ENCODE results near the gene ALK. TPM values are rescaled to one million over a fixed set of nuclear protein-coding genes. Genes with fewer than 3 reads are reported as not detected.

The ALK gene
- total RNA-seq, 1 experiment from 2014 or later = not detected

DNA sequence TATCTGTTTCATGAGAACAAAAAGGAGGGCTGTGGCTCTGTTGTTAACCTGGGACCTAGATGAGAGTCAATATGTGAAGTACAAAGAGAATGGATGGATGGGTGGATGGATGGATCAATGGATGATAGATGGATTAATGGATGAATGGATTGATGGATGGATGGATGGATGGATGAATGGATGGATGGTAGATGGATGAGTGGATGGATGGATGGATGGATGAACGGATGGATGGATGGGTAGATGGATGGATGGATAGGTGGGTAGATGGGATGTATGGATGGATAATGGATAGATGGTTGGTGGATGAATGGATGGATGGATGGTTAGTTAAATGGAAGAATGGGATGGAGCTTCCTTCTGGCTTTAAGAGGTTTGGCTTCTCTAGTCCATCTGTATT, 396.7 kb downstream of the ALK start:
- no peak for DNase-seq
- Histone ChIP-seq H3K27me3 (no peaks in the 10 kb centered on the region), H3K36me3 (no peaks in the 10 kb centered on the region), H3K4me3 (no peak overlapping the region), H3K9me3 (no peaks in the 10 kb centered on the region)

DNA sequence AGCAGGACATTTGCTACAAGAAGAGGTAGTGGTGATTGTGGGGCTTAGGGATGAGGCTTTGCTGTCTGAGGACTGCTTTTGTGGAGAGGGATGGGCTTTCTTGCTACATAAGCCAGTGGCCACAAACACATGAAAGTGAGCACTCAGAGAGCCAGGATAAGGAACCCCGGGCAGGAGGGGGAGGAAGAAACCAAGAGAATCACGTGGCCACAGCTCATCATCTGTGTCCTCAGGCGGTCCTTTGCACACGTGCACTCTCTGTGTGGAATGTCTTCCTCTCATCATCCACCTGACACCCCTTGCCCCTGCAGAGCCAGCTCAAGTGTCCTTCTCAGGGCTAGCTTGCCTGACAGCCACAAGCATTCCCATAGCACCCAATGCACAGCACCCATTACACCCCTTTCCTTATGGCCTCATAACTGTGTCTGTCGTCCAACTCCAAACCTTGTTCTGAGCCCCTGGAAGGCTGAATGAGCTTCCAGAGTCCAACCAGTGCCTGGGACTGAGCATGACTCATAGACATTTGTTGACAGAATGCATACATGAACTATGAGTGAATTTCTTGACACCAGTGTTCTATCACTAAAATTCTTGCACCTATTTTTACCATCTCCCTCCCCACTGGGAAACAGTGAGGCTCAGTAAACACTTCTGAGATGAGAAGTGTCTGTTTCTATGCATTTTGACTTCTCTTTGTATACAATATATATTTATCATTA, 398.3 kb downstream of the ALK start:
- DNase-seq = peak; percentile 80
- no peaks in the 10 kb centered on the region for H3K9me3 ChIP-seq
- H3K4me3 ChIP-seq = no peak overlapping the region

DNA sequence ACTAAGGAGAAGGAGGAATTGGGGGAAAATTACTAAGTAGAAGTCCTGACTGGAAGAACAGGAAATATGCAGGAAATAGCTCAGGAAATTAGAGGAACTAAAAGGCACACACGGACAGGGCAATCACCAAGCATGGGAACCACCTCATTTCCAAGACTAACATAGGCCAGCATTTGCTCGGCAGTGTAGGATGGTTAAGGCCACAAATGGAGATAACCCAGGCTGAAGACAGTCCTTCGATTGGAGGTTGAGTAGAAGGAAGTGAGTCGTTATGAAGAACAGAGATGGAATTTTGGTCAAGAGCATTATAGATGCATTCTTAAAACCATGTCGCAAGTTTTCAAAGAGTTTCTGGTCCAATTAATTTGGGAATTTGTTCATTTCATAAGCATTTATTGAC, 401.4 kb downstream of the ALK start:
- Histone ChIP-seq H3K27me3 (no peaks in the 10 kb centered on the region), H3K36me3 (no peaks in the 10 kb centered on the region), H3K4me3 (no peak overlapping the region), H3K9me3 (no peaks in the 10 kb centered on the region)
- DNase-seq = no peak

More for the DNA sequence above, 398.3 kb downstream of the ALK start:
- H3K36me3 ChIP-seq = no peaks in the 10 kb centered on the region
- H3K27me3 ChIP-seq = no peaks in the 10 kb centered on the region

DNA sequence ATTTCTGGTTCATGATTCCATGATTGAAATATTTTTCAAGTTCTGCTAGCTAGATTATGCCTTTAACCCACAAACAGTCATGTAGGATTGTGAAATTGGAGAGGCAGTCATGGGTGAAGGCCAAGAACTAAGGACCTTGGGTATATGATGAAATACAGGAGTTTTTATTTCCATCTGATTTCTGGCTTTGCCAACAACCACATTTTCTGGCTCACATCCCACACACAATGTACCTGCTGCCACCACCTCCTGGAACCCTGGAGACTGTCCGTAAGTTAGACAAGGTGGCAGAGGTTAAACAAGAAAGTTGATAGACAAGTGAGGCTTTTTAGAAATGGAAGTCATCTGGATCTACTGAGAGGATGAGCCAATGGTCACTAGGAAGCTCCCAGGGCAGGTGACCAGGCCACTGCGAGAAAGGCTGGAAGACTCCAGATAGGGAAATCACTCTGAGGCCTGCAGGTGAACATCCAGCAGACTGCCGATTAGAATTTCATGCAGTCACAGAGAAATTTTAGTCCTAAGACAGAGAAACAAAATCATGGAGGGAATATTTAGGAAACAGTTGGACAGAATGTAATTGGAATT, 402.0 kb downstream of the ALK start:
- H3K4me3 ChIP-seq = no peak overlapping the region
- H3K27me3 ChIP-seq = no peaks in the 10 kb centered on the region
- peak; percentile 46 for DNase-seq
- no peaks in the 10 kb centered on the region for H3K36me3 ChIP-seq
- H3K9me3 ChIP-seq = no peaks in the 10 kb centered on the region

DNA sequence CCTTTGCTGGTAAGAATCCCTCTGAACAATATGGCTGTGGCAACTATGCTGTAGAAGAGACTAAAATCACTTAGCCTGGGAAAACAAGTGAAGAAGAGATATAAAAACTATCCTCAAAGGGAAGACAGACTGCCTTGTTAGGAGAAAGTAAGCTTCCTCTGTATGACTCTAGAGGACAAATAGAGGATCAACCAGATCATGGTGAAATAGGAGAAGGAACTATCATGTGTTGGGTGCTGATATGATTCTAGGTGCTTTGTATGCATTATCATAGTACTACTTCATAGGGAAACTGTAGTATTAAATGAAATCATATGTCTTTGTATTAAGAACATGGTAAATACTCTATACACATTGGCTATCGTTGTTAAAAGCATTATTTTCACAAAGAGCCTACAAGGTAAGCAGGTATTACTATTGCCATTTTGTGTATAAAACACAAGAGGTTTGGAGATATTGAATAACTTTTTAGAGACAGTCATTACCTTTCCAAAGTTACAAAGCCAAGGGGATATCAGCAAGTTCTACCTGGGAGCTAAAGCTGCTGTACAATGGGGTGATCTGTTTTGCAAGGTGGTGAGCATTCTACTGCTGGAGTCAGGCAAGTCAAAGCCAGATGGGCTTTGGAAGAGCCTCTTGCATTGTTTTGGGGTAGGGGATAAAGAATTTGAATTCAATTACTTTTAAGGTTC, 402.6 kb downstream of the ALK start:
- Histone ChIP-seq H3K4me3 (no peak overlapping the region), H3K9me3 (no peaks in the 10 kb centered on the region), H3K27me3 (no peaks in the 10 kb centered on the region), H3K36me3 (no peaks in the 10 kb centered on the region)
- no peak for DNase-seq

DNA sequence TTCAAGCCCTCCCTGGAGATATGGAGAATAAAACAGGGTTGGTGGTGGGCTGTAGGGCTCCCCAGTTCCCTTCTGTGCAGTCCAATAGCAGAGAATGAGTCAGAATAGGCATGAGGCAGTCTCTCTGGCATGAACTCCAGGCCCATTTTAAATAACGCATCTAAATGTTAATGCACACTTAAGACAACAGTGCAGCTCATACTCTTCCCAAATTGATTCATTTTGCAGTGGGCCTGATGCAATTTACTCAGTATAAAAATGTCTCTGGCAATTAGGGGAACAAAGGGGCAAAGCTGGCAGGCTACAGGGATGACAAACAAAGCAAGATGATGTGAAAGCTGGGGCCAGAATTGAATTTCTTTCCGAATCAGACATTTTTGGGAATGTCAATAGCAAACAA, 403.4 kb downstream of the ALK start:
- Histone ChIP-seq H3K36me3 (no peaks in the 10 kb centered on the region), H3K9me3 (no peaks in the 10 kb centered on the region), H3K4me3 (no peak overlapping the region), H3K27me3 (no peaks in the 10 kb centered on the region)
- peak; percentile 41 for DNase-seq

DNA sequence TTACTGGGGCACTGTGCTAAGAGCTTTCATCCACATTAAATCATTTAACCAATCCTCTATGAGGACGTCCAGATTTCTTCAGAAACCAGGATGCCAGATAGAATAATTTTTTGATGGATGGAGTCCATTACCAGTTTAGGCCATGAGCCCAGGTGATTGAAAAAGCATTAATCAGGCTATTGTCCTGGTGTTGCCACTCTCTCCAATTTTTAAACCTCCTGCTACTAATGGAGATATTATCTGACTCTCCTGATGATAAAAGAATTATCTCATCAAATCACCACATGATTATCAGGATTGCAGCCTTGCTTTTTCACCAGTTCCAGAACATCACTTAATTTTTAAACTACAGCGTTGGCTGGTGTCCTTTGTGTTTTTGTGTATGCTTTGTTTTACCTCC, 404.0 kb downstream of the ALK start:
- H3K27me3 ChIP-seq = no peaks in the 10 kb centered on the region
- no peaks in the 10 kb centered on the region for H3K9me3 ChIP-seq
- no peaks in the 10 kb centered on the region for H3K36me3 ChIP-seq
- DNase-seq = no peak
- no peak overlapping the region for H3K4me3 ChIP-seq

DNA sequence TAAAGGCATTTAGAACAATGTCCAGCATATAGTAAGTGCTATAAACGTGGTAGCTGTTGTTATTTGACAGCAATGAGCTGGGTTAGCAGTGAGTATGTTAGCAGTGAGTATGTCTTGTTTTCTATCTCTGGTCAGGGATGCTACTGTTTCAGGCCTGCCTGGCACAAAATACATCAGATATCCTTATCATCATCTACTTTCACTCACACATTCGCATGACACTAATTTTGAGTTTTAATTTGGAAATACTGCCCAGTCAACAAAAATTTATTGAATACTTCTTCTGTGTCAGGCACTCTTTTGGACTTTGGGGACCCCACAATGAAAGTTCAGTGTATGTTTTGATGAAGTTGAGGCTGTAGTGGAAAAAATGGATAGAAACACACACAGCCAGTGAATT, 404.6 kb downstream of the ALK start:
- no peaks in the 10 kb centered on the region for H3K9me3 ChIP-seq
- no peak overlapping the region for H3K4me3 ChIP-seq
- H3K27me3 ChIP-seq = no peaks in the 10 kb centered on the region
- DNase-seq = no peak
- no peaks in the 10 kb centered on the region for H3K36me3 ChIP-seq

DNA sequence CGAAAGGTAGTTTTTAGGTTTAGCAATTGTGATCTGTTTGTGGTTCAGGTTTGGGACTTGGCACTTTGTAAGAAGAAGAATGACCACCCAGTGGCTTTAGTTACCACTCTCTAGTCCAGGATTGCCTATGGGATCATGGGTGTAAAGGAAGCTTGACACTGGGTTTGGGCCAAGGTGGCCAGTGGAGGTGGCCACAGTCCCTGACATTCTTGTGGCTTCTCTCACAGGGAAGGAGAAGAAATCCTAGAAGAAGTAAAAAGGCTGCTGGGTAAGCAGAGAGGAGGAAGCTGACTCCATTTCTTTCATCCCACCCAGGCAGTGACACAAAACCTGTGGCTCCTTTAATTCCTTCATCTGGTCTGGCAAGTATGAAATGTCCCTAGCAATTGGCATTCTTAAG, 411.5 kb downstream of the ALK start:
- no peak for DNase-seq
- no peak overlapping the region for H3K4me3 ChIP-seq
- H3K36me3 ChIP-seq = no peaks in the 10 kb centered on the region
- no peaks in the 10 kb centered on the region for H3K27me3 ChIP-seq
- peaks cover 5% of the 10 kb centered on the region; the same call in 1 of the 2 replicates for H3K9me3 ChIP-seq

DNA sequence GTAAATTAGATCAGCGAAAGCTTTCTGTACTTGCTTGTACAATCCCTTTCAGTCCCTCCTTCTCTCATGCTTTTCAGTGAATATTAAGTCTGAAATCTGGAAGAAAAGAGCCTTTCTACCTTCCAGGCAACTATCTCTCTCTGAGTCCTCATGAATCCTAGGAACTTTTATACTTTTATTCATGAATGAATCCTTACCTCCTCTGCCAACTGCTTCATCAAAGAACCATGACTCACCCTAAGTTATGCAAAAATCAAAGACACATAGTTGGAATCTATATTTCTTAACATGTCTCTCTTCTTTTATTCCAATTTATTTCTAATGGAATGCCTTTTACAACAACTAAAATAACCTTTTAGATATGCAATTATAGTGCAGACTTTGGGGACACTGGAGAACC, 412.0 kb downstream of the ALK start:
- no peaks in the 10 kb centered on the region for H3K36me3 ChIP-seq
- no peak for DNase-seq
- no peaks in the 10 kb centered on the region for H3K27me3 ChIP-seq
- H3K4me3 ChIP-seq = no peak overlapping the region
- peaks cover 5% of the 10 kb centered on the region; the same call in 1 of the 2 replicates for H3K9me3 ChIP-seq

DNA sequence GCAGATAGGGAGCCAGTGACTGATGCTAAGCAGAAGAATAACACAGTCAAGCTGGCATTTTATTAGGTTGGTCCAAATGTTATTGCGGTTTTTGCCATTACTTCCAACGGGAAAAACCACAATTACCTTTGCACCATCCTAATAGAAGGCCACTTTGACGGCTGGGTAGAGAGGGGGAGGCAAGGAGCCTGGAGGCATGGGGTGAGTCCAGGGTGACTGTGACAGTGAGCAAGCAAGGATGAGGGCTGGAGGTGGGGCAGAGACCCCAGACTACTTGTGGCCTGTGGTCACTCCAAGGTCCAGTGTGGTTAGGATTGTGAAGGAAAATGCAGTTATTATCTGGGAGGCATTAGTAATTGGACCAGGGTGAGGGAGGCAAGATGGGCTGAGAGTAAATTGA, 416.6 kb downstream of the ALK start:
- Histone ChIP-seq H3K36me3 (no peaks in the 10 kb centered on the region), H3K4me3 (no peak overlapping the region), H3K9me3 (no peaks in the 10 kb centered on the region), H3K27me3 (no peaks in the 10 kb centered on the region)
- DNase-seq = no peak

DNA sequence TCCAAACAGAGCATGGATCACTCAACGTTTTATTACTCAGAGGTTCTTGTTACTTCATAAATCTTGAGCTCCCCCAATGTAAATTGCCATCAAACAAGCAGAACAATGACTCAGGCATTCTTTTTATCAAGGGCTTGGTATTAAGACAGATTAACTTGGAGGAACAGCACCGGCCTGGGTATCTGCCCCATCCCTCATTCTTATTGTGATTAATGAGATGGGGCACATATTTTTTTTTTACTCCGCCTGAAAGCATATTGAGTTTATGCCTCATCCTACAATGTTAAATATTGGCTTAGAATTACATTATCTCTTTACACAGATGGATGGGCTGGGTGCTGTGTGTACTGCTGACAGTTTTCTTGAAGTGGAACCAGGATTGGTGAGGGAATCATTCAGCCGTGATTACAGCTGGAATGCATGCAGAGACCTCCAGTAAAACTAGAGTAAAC, 418.9 kb downstream of the ALK start:
- no peak for DNase-seq
- Histone ChIP-seq H3K36me3 (no peaks in the 10 kb centered on the region), H3K27me3 (no peaks in the 10 kb centered on the region), H3K9me3 (no peaks in the 10 kb centered on the region), H3K4me3 (no peak overlapping the region)

DNA sequence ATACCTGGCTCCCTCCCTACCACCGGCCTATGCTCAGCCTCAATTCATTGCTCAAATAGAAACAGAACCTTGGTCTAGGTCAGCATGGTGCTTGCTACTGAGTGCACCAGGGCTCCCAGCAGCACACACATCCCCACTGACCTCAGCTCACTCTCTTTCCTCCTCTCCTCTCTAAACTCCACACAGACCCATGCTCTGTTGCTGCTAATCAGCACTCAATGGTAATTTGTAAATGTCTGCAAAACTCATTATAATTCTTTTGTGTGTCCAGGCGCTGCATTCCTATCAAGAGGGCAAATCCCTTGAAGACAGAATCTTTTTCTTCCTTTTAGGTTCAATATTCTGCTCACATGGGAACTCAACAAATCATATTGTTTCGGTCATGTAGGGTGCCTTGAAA, 424.0 kb downstream of the ALK start:
- Histone ChIP-seq H3K27me3 (no peaks in the 10 kb centered on the region), H3K36me3 (no peaks in the 10 kb centered on the region), H3K9me3 (no peaks in the 10 kb centered on the region), H3K4me3 (no peak overlapping the region)
- DNase-seq = no peak

DNA sequence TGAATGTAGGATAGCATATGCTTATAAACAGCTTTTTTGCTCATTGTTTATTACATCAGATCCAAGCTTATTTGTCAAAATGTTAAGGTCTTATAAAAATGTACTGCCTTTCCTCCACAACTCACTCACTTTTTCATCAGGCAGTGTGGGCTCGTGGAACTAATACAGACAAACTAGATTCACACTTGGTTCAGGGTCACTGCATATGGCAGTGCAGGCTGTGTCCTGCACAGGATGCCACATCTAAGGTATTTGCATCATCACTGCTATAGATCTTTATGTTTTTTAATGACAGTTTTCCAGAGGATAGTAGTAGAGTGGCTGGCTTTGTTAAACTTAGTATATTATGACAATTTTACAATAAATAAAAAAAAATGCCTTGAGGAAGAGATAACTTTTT, 425.2 kb downstream of the ALK start:
- no peak for DNase-seq
- Histone ChIP-seq H3K4me3 (no peak overlapping the region), H3K36me3 (no peaks in the 10 kb centered on the region), H3K27me3 (no peaks in the 10 kb centered on the region), H3K9me3 (no peaks in the 10 kb centered on the region)

DNA sequence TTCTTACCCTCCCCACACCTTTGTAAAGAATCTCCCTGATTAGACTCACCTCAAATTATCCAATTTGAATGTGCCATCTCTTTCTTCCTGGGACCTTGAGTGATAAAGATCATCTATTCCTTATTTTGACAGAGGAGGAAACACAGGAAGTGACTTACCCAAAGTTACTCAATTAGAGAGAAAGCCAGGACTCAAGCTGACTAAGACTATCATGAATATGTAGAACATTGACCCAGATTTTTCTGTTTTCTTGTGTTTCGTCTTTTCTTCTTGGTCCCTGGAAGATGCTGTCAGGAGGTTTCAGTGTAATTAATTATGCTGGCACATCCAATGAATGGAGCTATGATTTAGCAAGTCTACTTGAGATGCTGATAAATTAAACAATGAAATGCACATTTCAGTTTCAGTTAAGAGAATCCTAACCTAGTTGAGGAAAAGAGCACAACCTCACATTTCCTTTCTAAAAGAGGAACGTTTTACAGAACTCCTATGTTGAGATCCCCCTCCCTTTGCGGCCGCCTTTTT, 425.8 kb downstream of the ALK start:
- no peak for DNase-seq
- H3K27me3 ChIP-seq = no peaks in the 10 kb centered on the region
- H3K9me3 ChIP-seq = no peaks in the 10 kb centered on the region
- no peaks in the 10 kb centered on the region for H3K36me3 ChIP-seq
- no peak overlapping the region for H3K4me3 ChIP-seq

DNA sequence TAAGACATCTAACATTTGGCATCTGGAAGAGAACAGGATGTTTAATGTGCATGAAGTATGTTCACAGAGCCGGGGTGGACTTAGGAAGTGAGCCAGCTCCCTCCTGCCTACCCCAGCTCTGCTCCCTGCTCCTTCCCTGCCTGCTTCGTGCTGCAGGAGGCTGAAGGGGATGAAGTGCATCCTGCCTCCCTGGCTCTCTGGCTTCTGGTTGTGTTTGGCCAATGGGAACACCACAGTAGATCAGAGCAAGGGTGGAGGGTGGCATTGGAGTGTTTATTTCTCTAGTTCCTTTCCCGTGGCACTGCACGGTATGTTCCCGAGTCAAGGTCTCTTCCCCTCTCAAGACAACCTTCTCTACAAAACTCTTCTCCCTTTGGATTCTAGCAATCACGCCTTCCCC, 426.3 kb downstream of the ALK start:
- no peaks in the 10 kb centered on the region for H3K9me3 ChIP-seq
- no peaks in the 10 kb centered on the region for H3K36me3 ChIP-seq
- no peak overlapping the region for H3K4me3 ChIP-seq
- no peak for DNase-seq
- H3K27me3 ChIP-seq = no peaks in the 10 kb centered on the region

DNA sequence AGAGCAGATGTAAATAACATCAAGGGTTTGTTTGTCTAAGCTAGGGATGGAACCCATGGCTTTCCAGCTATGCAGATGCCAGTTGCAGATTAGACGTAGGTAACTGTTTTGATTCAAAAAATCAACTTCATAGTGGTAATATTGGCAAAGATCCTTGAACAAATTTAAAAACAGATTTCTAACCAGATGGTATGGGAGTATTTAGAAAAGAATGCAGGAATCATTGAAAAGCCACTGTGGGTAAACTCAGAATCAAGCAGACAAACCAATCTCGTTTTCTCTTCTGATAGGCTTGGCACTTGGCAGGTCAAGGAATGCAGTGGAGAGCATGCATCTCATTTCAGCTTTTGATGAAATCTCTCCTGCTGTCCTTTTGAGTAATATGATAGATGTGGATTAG, 428.7 kb downstream of the ALK start:
- Histone ChIP-seq H3K36me3 (no peaks in the 10 kb centered on the region), H3K9me3 (no peaks in the 10 kb centered on the region), H3K4me3 (no peak overlapping the region), H3K27me3 (no peaks in the 10 kb centered on the region)
- no peak for DNase-seq

DNA sequence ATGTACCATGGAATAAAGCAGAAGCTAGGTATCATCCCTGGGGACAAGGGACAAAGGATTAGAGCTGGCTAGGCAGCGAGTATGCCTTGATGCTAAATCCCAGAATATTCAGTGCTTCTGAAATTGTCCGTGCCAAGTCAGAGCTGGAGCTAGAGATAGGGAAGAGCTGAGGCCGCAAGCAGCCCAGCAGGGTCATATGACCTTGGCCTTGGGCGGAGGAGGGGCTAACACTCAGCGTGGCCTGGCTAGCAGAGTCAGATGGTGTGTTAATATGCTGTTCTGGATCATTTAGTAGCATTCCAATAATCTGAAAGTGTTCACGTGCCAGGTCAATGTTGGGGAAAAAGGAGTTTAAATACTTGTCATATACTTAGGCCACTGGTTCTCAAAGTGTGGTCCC, 431.3 kb downstream of the ALK start:
- no peak for DNase-seq
- no peak overlapping the region for H3K4me3 ChIP-seq
- no peaks in the 10 kb centered on the region for H3K27me3 ChIP-seq
- H3K36me3 ChIP-seq = no peaks in the 10 kb centered on the region
- H3K9me3 ChIP-seq = no peaks in the 10 kb centered on the region

Data from MG63 (cell line).